Epithelial cell of esophagus (primary cell): Measurements from ENCODE around the gene SH3GL2.

Experiments used
- DNase-seq: peaks from one replicate; pipeline ENCODE4 v3.0.0; 2010; ENCODE audit warnings: low read depth
- H3K4me3 ChIP-seq: 2 replicates; pipeline ENCODE4 v1.5.1; 2011; ENCODE audit warnings: mild to moderate bottlenecking, low read length, control low read depth
- TF ChIP-seq, protein P1 (sequence below): IDR thresholded peaks from 2 replicates; pipeline ENCODE4 v1.5.1; 2011; ENCODE audit warnings: low read depth, mild to moderate bottlenecking, low read length, control low read depth, inconsistent platforms; ENCODE audit not compliant: insufficient read depth; ENCODE audit errors: missing control alignments

Gene SH3GL2

DNA sequence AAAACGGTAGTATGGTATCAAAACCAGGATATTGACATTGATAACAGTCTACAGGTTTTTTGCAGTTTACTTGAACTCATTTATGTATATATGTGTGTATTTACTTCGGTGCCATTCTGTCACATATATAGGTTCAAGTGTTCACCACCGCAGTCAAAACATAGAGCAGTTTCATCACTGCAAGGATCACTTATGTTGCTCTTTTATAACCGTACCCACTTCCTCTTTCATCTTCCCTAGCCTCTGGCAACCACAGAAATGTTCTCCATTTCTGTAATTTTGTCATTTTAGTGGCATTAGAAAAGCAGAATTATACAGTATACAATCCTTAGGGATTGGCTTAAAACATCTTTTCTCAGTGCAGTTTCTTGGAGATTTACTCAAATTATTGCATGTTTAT is 90.3 kb downstream of the SH3GL2 start:
- H3K4me3 ChIP-seq = no peak overlapping the region
- TF ChIP-seq, protein P1, sequence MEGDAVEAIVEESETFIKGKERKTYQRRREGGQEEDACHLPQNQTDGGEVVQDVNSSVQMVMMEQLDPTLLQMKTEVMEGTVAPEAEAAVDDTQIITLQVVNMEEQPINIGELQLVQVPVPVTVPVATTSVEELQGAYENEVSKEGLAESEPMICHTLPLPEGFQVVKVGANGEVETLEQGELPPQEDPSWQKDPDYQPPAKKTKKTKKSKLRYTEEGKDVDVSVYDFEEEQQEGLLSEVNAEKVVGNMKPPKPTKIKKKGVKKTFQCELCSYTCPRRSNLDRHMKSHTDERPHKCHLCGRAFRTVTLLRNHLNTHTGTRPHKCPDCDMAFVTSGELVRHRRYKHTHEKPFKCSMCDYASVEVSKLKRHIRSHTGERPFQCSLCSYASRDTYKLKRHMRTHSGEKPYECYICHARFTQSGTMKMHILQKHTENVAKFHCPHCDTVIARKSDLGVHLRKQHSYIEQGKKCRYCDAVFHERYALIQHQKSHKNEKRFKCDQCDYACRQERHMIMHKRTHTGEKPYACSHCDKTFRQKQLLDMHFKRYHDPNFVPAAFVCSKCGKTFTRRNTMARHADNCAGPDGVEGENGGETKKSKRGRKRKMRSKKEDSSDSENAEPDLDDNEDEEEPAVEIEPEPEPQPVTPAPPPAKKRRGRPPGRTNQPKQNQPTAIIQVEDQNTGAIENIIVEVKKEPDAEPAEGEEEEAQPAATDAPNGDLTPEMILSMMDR = no peak
- no peak for DNase-seq

DNA sequence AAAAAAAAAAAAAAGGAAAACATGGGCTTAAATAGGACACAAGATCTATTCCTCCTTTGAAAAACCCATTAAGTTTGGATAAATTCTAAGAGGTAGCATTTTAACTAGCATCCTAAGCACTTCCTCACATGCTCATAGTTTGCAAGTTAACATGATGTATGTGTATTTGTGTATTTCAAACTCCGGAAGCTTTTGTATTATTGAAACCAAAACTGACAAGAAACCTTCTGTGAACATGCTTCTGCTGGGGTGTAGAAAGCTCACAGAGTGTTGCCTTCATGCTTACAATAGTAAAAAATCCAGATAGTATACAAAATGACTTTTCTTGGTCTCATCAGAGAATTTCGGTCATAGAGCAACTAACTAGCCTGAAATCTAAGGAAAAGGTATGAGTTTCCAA is 103.8 kb downstream of the SH3GL2 start:
- H3K4me3 ChIP-seq = no peak overlapping the region
- no peak for DNase-seq
- TF ChIP-seq, protein P1 = no peak

DNA sequence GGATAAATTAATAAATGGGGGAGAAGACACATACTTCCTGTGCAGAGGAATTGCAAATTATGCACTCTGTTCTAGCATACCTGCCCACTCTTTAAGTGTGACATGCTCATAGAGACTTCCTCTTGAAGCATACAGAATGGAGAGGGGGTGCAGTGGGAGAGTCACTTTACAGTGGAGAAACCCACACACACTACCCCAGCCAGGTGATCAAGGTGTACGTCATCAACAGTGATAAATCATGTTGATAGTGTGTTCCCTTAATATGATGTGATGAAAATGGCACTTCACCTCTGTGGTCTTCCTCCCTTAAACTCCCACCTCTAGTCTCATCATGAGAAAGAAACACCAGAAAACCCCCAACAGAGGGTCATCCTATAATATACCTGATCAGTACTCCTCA is 110.0 kb downstream of the SH3GL2 start:
- H3K4me3 ChIP-seq = no peak overlapping the region
- TF ChIP-seq, protein P1 = no peak

DNA sequence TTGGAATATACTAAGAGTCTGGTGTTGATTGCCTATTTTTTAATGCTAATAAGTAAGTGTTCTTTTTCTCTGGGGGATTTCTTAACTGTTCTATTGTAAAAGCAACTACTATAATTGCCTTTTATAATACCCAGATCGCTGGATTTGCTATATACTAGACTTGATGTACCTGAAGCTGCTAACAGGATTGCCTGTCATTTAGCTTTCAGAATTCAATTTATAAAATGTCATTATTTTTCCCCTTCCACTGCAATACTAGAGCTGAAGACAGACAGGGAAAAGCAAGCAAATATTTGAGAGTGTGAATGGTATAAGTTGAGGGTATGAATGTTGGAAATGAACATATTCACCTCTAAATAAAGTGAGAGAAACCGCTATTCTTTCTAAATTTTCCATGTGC is 115.5 kb downstream of the SH3GL2 start:
- DNase-seq = no peak
- H3K4me3 ChIP-seq = no peak overlapping the region
- TF ChIP-seq, protein P1 = no peak

More for the DNA sequence above, 110.0 kb downstream of the SH3GL2 start:
- DNase-seq = no peak

DNA sequence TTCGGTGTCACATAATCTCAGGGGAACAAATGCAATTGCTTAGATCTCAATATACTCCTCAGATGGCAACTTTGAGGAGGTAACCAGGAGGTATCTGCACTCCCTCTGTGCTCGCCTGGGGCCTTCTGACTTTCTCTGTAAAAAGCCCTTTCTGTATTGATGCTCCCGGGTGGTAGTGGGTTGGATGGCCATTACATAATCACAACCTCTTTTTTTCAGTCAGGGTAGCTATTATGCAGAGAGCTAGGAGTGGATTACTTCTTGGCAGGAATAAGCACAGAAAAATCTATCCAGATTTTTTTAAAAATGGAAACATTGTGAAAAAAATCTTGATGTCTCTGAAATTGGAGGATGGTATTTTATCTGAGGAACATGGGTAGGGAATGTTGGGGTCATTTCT is 116.6 kb downstream of the SH3GL2 start:
- H3K4me3 ChIP-seq = no peak overlapping the region
- TF ChIP-seq, protein P1 = no peak
- DNase-seq = no peak

DNA sequence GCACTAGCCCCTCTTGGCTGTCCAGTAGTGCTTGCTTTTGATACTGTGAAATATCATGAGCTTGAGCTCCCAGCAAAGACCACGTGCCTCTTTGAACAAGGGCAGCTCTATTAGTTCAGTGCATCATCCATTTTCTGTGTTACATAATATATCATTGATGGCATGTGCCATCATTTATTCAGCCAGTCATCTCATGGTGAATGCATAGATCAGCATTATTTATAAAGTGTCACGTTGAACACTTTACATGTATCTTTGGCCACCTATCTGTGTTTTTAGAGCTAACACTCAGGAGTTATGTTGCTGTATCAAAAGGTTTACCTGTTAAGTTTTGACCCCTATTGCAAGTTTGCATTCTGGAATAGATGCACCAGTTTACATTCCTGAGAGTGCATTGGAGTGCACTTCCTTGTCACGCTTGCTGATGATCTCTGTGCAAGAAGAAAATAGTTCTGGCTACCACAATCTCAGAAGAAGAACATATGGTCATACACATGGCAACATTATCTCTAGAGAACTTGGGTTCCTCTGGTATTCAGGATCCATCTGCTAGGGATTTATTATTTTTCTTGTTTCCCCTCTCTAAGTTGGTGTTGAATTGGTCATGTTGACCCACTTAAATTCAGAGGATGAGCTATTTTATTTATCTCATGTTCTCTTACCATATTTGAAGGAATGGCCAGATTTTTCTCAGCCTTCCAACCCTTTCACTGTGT is 120.9 kb downstream of the SH3GL2 start:
- TF ChIP-seq, protein P1 = no peak
- DNase-seq = no peak
- H3K4me3 ChIP-seq = no peak overlapping the region

DNA sequence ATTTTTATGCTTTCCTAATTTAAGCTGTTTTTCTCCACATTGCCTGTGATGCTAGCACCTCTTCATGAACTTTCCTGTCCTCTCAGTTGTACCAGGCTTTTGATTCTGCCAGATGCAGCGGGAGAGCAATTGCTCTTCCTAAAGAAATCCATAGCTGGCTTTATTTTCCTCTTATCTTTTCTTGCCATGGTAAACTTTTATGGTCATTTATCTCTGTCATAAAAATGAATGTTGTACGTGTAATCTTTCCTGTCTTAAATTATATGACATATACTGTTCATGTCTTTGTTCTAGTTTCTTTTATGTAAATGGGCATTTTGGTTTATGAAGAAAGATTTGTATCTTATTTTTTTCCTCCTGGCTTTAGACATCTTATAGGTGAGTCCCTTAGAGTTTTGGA is 127.5 kb downstream of the SH3GL2 start:
- no peak for DNase-seq
- no peak overlapping the region for H3K4me3 ChIP-seq
- TF ChIP-seq, protein P1 = no peak
